AG04449 (cell line): Measurements from ENCODE around the gene PTPN18.

Source experiments
- CTCF ChIA-PET: fragments of 350-600 bp; formaldehyde crosslinking; extraction: SDS; loops from one replicate; lab custom pipeline; 2021; ENCODE audit warnings: antibody characterized with exemption; lab: Yijun Ruan, JAX
- POLR2A ChIA-PET: fragments of 400-600, 350-600 bp; formaldehyde crosslinking; extraction: SDS; loops from one replicate; lab custom pipeline; 2020; ENCODE audit warnings: antibody characterized with exemption, inconsistent platforms; lab: Yijun Ruan, JAX
- DNase-seq: peaks from one replicate; pipeline ENCODE4 v3.0.0-alpha.2; 2010; ENCODE audit warnings: low read depth, low spot score
- H3K4me3 ChIP-seq: 2 replicates; pipeline ENCODE4 v1.5.1; 2011; ENCODE audit warnings: low read depth, mild to moderate bottlenecking, control low read depth, low read length
- TF ChIP-seq, protein P1 (sequence below): IDR thresholded peaks from one replicate; pipeline ENCODE4 v1.5.1; 2011; ENCODE audit warnings: mild to moderate bottlenecking, moderate library complexity, low read length, control low read depth, inconsistent platforms; ENCODE audit not compliant: insufficient read depth; ENCODE audit errors: missing control alignments

The PTPN18 gene

GRCh38 chr2:130336877-130337734 lies 18.8 kb upstream of the PTPN18 start:
- CTCF ChIA-PET: interaction anchor here (0.6 to 9.9 kb wide), 5 partner anchors 9 to 154 kb away, joined by 3 to 88 read pairs (median 4); partner anchors contain the start of genes MZT2B and SMPD4

DNA sequence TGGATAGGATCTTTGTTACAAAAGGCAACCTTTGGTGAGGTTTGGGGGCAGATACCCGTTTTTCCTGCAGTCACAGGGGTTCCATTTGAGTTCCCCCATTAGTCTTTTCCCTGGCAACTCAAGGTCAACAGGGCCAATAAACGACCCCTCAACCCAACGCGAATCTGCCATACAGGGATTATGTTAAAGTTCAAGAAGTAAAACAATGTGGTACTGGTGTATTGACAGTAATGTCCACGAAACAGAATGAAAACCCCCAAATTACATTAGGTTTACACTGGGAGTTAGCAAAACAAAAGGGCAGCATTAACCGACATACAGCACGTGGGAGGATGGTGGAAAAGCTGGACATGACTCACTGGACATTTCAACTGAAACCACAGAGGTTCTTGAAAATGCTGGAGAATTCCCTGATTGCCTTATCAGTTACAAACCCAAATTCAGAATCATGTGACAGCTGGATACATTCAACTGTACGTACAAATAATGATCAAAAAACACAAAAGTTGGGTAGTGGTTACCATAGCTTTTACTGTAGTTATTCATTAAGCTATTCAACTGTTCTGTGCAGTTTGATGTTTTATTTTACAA lies 18.0 kb upstream of the PTPN18 start:
- peak overlapping the region; percentile 58; the same call in 1 of the 2 replicates for H3K4me3 ChIP-seq

More at GRCh38 chr2:130336877-130337734, 18.8 kb upstream of the PTPN18 start:
- POLR2A ChIA-PET: interaction anchor here (0.6 to 0.8 kb wide), 3 partner anchors 9 to 1060 kb away, joined by 3 to 4 read pairs (median 3); partner anchors contain the start of gene SMPD4
- peak overlapping the region; percentile 58 for H3K4me3 ChIP-seq
- no peak for DNase-seq
- TF ChIP-seq, protein P1, sequence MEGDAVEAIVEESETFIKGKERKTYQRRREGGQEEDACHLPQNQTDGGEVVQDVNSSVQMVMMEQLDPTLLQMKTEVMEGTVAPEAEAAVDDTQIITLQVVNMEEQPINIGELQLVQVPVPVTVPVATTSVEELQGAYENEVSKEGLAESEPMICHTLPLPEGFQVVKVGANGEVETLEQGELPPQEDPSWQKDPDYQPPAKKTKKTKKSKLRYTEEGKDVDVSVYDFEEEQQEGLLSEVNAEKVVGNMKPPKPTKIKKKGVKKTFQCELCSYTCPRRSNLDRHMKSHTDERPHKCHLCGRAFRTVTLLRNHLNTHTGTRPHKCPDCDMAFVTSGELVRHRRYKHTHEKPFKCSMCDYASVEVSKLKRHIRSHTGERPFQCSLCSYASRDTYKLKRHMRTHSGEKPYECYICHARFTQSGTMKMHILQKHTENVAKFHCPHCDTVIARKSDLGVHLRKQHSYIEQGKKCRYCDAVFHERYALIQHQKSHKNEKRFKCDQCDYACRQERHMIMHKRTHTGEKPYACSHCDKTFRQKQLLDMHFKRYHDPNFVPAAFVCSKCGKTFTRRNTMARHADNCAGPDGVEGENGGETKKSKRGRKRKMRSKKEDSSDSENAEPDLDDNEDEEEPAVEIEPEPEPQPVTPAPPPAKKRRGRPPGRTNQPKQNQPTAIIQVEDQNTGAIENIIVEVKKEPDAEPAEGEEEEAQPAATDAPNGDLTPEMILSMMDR: peak; percentile 11

GRCh38 chr2:130338793-130339345 lies 17.0 kb upstream of the PTPN18 start:
- ChIA-PET POLR2A (no interaction called here), CTCF (interaction anchor here (3.6 to 9.9 kb wide), 2 partner anchors 35 to 158 kb away, joined by 9 to 53 read pairs; partner anchors contain the start of gene SMPD4)
- no peak overlapping the region for H3K4me3 ChIP-seq
- TF ChIP-seq, protein P1: no peak
- no peak for DNase-seq

More for the DNA sequence above, 18.0 kb upstream of the PTPN18 start:
- TF ChIP-seq, protein P1: no peak
- ChIA-PET POLR2A (interaction anchor here (0.6 kb wide), 1 partner anchor 156 kb away, joined by 4 read pairs; the partner anchor contains the start of gene SMPD4), CTCF (interaction anchor here (1.5 to 9.9 kb wide), 3 partner anchors 9 to 155 kb away, joined by 4 to 88 read pairs (median 53); partner anchors contain the start of genes MZT2B and SMPD4)
- DNase-seq: no peak

DNA sequence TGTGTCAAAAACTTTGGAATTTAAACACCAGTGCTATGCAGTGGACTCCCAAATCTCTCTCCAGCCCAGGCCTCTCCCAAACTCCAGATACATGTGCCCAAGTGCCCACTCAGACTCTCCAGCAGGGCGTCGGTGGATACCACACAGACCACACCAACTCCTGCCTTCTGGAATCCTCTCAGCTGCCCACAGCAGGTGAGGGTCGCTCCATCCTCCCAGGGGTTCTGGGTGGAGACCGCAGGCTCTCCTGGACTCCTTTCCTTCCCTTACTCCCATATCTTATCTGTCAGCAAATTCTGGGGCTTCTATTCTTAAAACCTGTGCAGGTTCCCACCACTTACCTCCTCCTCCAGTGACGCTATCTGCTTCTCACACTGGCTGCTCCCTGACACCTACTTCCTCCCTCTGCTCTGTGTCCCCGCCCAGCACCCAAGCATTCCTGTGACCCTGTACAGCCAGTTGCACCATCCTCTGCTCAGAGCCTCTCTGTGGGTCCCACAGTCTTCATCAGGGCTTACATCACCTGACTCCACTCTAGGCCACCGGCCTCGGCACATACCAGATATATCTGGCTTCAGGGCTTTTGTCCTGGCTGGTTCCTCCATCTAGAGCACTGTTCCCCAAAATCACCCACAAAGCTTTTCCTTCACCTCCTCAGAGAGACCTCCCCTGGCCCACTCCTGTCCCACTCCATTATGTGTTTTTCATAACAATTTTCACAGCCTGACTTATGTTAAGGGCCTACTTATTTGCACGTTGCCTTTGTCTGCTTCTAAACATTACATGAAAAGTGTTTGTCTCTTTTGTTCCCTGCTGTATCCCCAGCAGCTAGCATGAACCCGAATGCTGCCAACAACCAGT lies 15.7 kb upstream of the PTPN18 start:
- ChIA-PET POLR2A (no interaction called here), CTCF (interaction anchor here (1.0 to 9.9 kb wide), 5 partner anchors 9 to 159 kb away, joined by 3 to 53 read pairs (median 4); partner anchors contain the start of genes MZT2B, PTPN18 and SMPD4)

DNA sequence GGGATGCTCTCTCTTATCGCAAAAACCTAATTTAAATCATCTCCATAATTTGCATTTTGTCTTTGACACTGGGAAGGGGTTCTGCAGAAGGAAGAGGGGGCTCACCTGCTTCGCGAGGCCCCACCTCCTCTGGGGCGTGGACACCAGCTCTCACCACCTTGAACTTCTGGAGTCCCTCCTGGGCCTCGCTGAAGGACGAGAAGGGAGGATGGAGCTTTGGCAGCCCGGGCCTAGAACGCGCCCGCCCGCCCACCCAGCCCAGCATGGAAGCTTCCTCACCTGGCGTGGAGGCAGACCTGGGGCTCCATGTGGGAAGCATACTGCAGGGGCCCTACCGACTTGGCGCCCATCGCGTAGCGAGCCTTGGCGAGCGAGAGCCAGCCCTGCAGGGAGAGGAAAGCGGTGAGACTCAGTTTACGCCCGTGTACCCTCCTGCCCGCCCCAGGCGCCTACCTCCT lies 14.3 kb upstream of the PTPN18 start:
- TF ChIP-seq, protein P1: no peak
- no peak for DNase-seq
- CTCF ChIA-PET: interaction anchor here (1.0 to 9.9 kb wide), 7 partner anchors 8 to 405 kb away, joined by 3 to 53 read pairs (median 4); partner anchors contain the start of genes MZT2B, PTPN18 and SMPD4
- H3K4me3 ChIP-seq: peak overlapping the region; percentile 93
- POLR2A ChIA-PET: interaction anchor here (0.6 to 1.7 kb wide), 3 partner anchors 10 to 175 kb away, joined by 3 to 17 read pairs (median 3); partner anchors contain the start of gene PTPN18

More for the DNA sequence above, 15.7 kb upstream of the PTPN18 start:
- H3K4me3 ChIP-seq: no peak overlapping the region
- TF ChIP-seq, protein P1: no peak
- no peak for DNase-seq
